ENCODE data around the gene EFEMP2.

- TF ChIP-seq, protein P1, sequence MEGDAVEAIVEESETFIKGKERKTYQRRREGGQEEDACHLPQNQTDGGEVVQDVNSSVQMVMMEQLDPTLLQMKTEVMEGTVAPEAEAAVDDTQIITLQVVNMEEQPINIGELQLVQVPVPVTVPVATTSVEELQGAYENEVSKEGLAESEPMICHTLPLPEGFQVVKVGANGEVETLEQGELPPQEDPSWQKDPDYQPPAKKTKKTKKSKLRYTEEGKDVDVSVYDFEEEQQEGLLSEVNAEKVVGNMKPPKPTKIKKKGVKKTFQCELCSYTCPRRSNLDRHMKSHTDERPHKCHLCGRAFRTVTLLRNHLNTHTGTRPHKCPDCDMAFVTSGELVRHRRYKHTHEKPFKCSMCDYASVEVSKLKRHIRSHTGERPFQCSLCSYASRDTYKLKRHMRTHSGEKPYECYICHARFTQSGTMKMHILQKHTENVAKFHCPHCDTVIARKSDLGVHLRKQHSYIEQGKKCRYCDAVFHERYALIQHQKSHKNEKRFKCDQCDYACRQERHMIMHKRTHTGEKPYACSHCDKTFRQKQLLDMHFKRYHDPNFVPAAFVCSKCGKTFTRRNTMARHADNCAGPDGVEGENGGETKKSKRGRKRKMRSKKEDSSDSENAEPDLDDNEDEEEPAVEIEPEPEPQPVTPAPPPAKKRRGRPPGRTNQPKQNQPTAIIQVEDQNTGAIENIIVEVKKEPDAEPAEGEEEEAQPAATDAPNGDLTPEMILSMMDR (IDR thresholded peaks at IDR 0.05): no peak
- no peak for TF ChIP-seq EZH2 (IDR thresholded peaks at IDR 0.05; ENCODE audit: borderline replicate concordance, insufficient read depth, low read depth, low read length, poor library complexity, severe bottlenecking)
These were observed 15.1 kb upstream of the EFEMP2 start for GRCh38 chr11:65887723-65888162.

Data from B cell (primary cell).